PC-3 (cell line): ENCODE measurements around the gene FANCC. TPM values are rescaled to one million over a fixed set of nuclear protein-coding genes. Genes with fewer than 3 reads are reported as not detected.
A peak's percentile ranks its signal among the peaks of the same experiment; 100 is the strongest.

ENCODE experiments used
- ATAC-seq: fragments of 200-7000 bp; cut with Tn5 transposase; 2 replicates; pipeline ENCODE4 v1.9.1; 2020; ENCODE audit warnings: mild to moderate bottlenecking, moderate library complexity
- BruUV-seq: library from RNA; stranded (reverse); fragments of 400-500 nt; replicated peaks from 2 replicates; lab custom pipeline; 2021; lab: Mats Ljungman, UMichigan
- CTCF ChIA-PET: fragments of 300-600 bp; sonication (Branson Sonifier 250); formaldehyde crosslinking; loops from one replicate; lab custom pipeline; 2022; ENCODE audit warnings: antibody characterized with exemption; lab: Charles Lee
- POLR2A ChIA-PET: fragments of 300-600 bp; sonication (Branson Sonifier 250); formaldehyde crosslinking; loops from one replicate; lab custom pipeline; 2022; ENCODE audit warnings: antibody characterized with exemption; ENCODE audit not compliant: unreplicated experiment; lab: Charles Lee
- DNase-seq: peaks from one replicate; pipeline ENCODE4 v3.0.0-alpha.2; 2015
- H2AFZ ChIP-seq: fragments of 300-600 bp; sonication (generic); 2 replicates; pipeline ENCODE4 v1.6.0; 2016; ENCODE audit warnings: antibody characterized with exemption, low read length
- H3F3A ChIP-seq: fragments of 300-600 bp; sonication (generic); one replicate; pipeline ENCODE4 v1.6.0; 2017; ENCODE audit warnings: antibody characterized with exemption, low read length, control low read depth, mild to moderate bottlenecking; ENCODE audit not compliant: unreplicated experiment
- H3K27ac ChIP-seq: fragments of 300-600 bp; sonication (generic); 2 replicates; pipeline ENCODE4 v1.5.1; 2016; ENCODE audit warnings: mild to moderate bottlenecking, low read length
- H3K27me3 ChIP-seq: fragments of 300-600 bp; sonication (generic); 2 replicates; pipeline ENCODE4 v1.6.1; 2016; ENCODE audit warnings: low read length, mixed read lengths
- H3K36me3 ChIP-seq: fragments of 300-600 bp; sonication (generic); 2 replicates; pipeline ENCODE4 v1.6.1; 2016; ENCODE audit warnings: low read depth, mixed run types, low read length, mixed read lengths
- H3K4me1 ChIP-seq: fragments of 300-600 bp; sonication (generic); 2 replicates; pipeline ENCODE4 v1.5.1; 2016; ENCODE audit warnings: low read length; ENCODE audit not compliant: insufficient read depth
- H3K4me2 ChIP-seq: fragments of 300-600 bp; sonication (generic); 2 replicates; pipeline ENCODE4 v1.6.0; 2016; ENCODE audit warnings: low read length
- H3K4me3 ChIP-seq: fragments of 300-600 bp; sonication (generic); 2 replicates; pipeline ENCODE4 v1.5.1; 2016; ENCODE audit warnings: mild to moderate bottlenecking, low read length, mixed read lengths
- H3K79me2 ChIP-seq: fragments of 300-600 bp; sonication (generic); 2 replicates; pipeline ENCODE4 v1.6.1; 2017; ENCODE audit warnings: low read length, mixed read lengths
- H3K9ac ChIP-seq: fragments of 300-600 bp; sonication (generic); 2 replicates; pipeline ENCODE4 v1.6.0; 2016; ENCODE audit warnings: mild to moderate bottlenecking, low read length
- H3K9me2 ChIP-seq: fragments of 300-600 bp; sonication (generic); replicated peaks from 2 replicates; pipeline ENCODE4 v1.6.1; 2016; ENCODE audit warnings: mixed run types, low read length, mixed read lengths
- H3K9me3 ChIP-seq: fragments of 300-600 bp; sonication (generic); 2 replicates; pipeline ENCODE4 v1.6.1; 2016; ENCODE audit warnings: low read length, mixed read lengths
- H4K20me1 ChIP-seq: fragments of 300-600 bp; sonication (generic); 2 replicates; pipeline ENCODE4 v1.6.1; 2016; ENCODE audit warnings: low read length, mixed read lengths
- CTCF ChIP-seq: fragments of 300-600 bp; sonication (generic); conservative IDR thresholded peaks from 2 replicates; pipeline ENCODE4 v1.5.1; 2017; ENCODE audit warnings: antibody characterized with exemption, low read depth, mild to moderate bottlenecking, low read length
- EZH2 ChIP-seq: fragments of 300-600 bp; sonication (generic); IDR thresholded peaks from one replicate; pipeline ENCODE4 v1.6.1; 2017; ENCODE audit warnings: antibody characterized with exemption, mild to moderate bottlenecking, low read length; ENCODE audit not compliant: unreplicated experiment
- EZH2phosphoT487 ChIP-seq: fragments of 300-600 bp; sonication (generic); IDR thresholded peaks from 2 replicates; pipeline ENCODE4 v1.6.1; 2018; ENCODE audit warnings: mild to moderate bottlenecking, antibody characterized with exemption, low read length, borderline replicate concordance
- intact Hi-C: fragments of 100-400 bp; cut with micrococcal nuclease; formaldehyde crosslinking; loops from 2 replicates; pipeline ENCODE4 v1.9.0; 2023
- total RNA-seq: library from RNA; depleted of rRNA; stranded (reverse); fragments of >200 nt; gene quantifications from 2 replicates; pipeline ENCODE4 v1.2.3, GENCODE V29; 2014

FANCC gene
- total RNA-seq, 1 experiment from 2014 or later: 6.9 TPM

- no peaks in the 10 kb centered on the region for H3K9me2 ChIP-seq
- H3K27me3 ChIP-seq: no peaks in the 10 kb centered on the region
- no peaks in the 10 kb centered on the region for H3K9me3 ChIP-seq
- ATAC-seq: peak; percentile 93
- TF ChIP-seq EZH2phosphoT487: no peak
- ChIA-PET CTCF (no interaction called here), POLR2A (interaction anchor here (0.7 kb wide), 1 partner anchor 566 kb away, joined by 13 read pairs; no protein-coding TSS in a partner anchor)
- DNase-seq: peak; percentile 76
- TSS peak; percentile 32 for BruUV-seq
- H3K79me2 ChIP-seq: no peaks in the 10 kb centered on the region
- peaks cover 3% of the 10 kb centered on the region for H3F3A ChIP-seq
- intact Hi-C loops: no loop called here
- H2AFZ ChIP-seq: no peak overlapping the region
- no peak overlapping the region for H3K4me3 ChIP-seq
- H3K4me2 ChIP-seq: peak overlapping the region; percentile 48
- H4K20me1 ChIP-seq: no peaks in the 10 kb centered on the region
- H3K4me1 ChIP-seq: peaks cover 23% of the 10 kb centered on the region
- peak overlapping the region; percentile 74 for H3K27ac ChIP-seq
- H3K9ac ChIP-seq: peak overlapping the region; percentile 33; the same call in 1 of the 2 replicates
- no peaks in the 10 kb centered on the region; the same call in 1 of the 2 replicates for H3K36me3 ChIP-seq
Measured at GRCh38 chr9:95105519-95106287, 211.8 kb downstream of the FANCC start.

- no TSS peak for BruUV-seq
- TF ChIP-seq EZH2 (no peak), CTCF (no peak), EZH2phosphoT487 (no peak)
- no peak overlapping the region for H2AFZ ChIP-seq
- H3K4me1 ChIP-seq: peaks cover 30% of the 10 kb centered on the region
- no peaks in the 10 kb centered on the region for H3K27me3 ChIP-seq
- H3K27ac ChIP-seq: peak overlapping the region; percentile 74
- ChIA-PET CTCF (no interaction called here), POLR2A (no interaction called here)
- intact Hi-C loops: no loop called here
- peaks cover 3% of the 10 kb centered on the region for H3F3A ChIP-seq
- DNase-seq (no peak), ATAC-seq (no peak)
- H3K36me3 ChIP-seq: no peaks in the 10 kb centered on the region; the same call in 1 of the 2 replicates
- no peak overlapping the region for H3K4me3 ChIP-seq
- no peaks in the 10 kb centered on the region for H3K9me2 ChIP-seq
- no peaks in the 10 kb centered on the region for H4K20me1 ChIP-seq
- H3K4me2 ChIP-seq: no peak overlapping the region
- H3K79me2 ChIP-seq: no peaks in the 10 kb centered on the region
- H3K9ac ChIP-seq: 0 out of 2 replicates have a peak overlapping the region, but pooled peaks have one; percentile 33
- no peaks in the 10 kb centered on the region for H3K9me3 ChIP-seq
Measured at GRCh38 chr9:95104980-95105379, 212.5 kb downstream of the FANCC start.

GRCh38 chr9:95104581-95104960, 212.9 kb downstream of the FANCC start:
- ChIA-PET POLR2A (no interaction called here), CTCF (no interaction called here)
- TF ChIP-seq CTCF: no peak
- no peak for TF ChIP-seq EZH2phosphoT487
- TF ChIP-seq EZH2: no peak
- DNase-seq (no peak), ATAC-seq (no peak)
- Histone ChIP-seq H3F3A (peaks cover 3% of the 10 kb centered on the region), H3K4me2 (no peak overlapping the region), H3K79me2 (no peaks in the 10 kb centered on the region), H3K27me3 (no peaks in the 10 kb centered on the region), H3K4me3 (no peak overlapping the region), H3K9me2 (no peaks in the 10 kb centered on the region), H3K9me3 (no peaks in the 10 kb centered on the region), H2AFZ (no peak overlapping the region), H4K20me1 (no peaks in the 10 kb centered on the region), H3K9ac (no peak overlapping the region), H3K36me3 (no peaks in the 10 kb centered on the region; the same call in 1 of the 2 replicates), H3K27ac (peak overlapping the region; percentile 74; the same call in 1 of the 2 replicates), H3K4me1 (peaks cover 34% of the 10 kb centered on the region)
- intact Hi-C loops: no loop called here
- no TSS peak for BruUV-seq
